ENCODE data around the gene UBA3. TPM values are rescaled to one million over a fixed set of nuclear protein-coding genes. Genes with fewer than 3 reads are reported as not detected.

The UBA3 gene
- total RNA-seq, 2 donors from 2014 or later = 36.1 to 69.4 TPM

GRCh38 chr3:69016102-69016501 lies 64.1 kb downstream of the UBA3 start:
- Histone ChIP-seq H3K27me3 (replicated peaks; ENCODE audit: insufficient read depth) (no peaks in the 10 kb centered on the region), H3K4me3 (no peak overlapping the region), H3K4me1 (ENCODE audit: control insufficient read depth in 1 of 2, low read depth in 2 of 2) (peaks cover 19 to 33% of the 10 kb centered on the region in 2 donors), H3K36me3 (no peaks in the 10 kb centered on the region), H3K9me3 (no peaks in the 10 kb centered on the region), H3K27ac (no peak overlapping the region)
- DNase-seq (ENCODE audit: low spot score) (no peak), ATAC-seq (ENCODE audit: insufficient number of reproducible peaks, low FRiP score, low read depth) (no peak)
- TF ChIP-seq CTCF (IDR thresholded peaks at IDR 0.05) = no peak

GRCh38 chr3:69014022-69014580 lies 66.1 kb downstream of the UBA3 start:
- peaks cover 29 to 49% of the 10 kb centered on the region in 2 donors for H3K4me1 ChIP-seq (ENCODE audit: control insufficient read depth in 1 of 2, low read depth in 2 of 2)
- ATAC-seq (ENCODE audit: insufficient number of reproducible peaks, low FRiP score, low read depth) = no peak
- no peaks in the 10 kb centered on the region for H3K36me3 ChIP-seq
- no peak for DNase-seq (ENCODE audit: low spot score)
- peak overlapping the region; percentile 96 for H3K4me3 ChIP-seq
- H3K9me3 ChIP-seq = no peaks in the 10 kb centered on the region
- TF ChIP-seq CTCF (IDR thresholded peaks at IDR 0.05) = no peak
- no peaks in the 10 kb centered on the region for H3K27me3 ChIP-seq (replicated peaks; ENCODE audit: insufficient read depth)
- peak overlapping the region; percentile 100 for H3K27ac ChIP-seq

GRCh38 chr3:69013253-69014021 lies 66.7 kb downstream of the UBA3 start, which contains the start of gene EOGT:
Gene EOGT, minus strand, starts transcription at chr3:69013684. Its CDS starts 3,838 bp downstream, at chr3:69009846.
- peak; percentile 57 for DNase-seq (ENCODE audit: low spot score)
- H3K36me3 ChIP-seq = no peaks in the 10 kb centered on the region
- TF ChIP-seq CTCF (IDR thresholded peaks at IDR 0.05) = peak; percentile 53
- peaks cover 36 to 56% of the 10 kb centered on the region in 2 donors for H3K4me1 ChIP-seq (ENCODE audit: control insufficient read depth in 1 of 2, low read depth in 2 of 2)
- H3K27me3 ChIP-seq (replicated peaks; ENCODE audit: insufficient read depth) = no peaks in the 10 kb centered on the region
- ATAC-seq (ENCODE audit: insufficient number of reproducible peaks, low FRiP score, low read depth) = peak; percentile 56
- no peaks in the 10 kb centered on the region for H3K9me3 ChIP-seq
- peak within 1 kb of the TSS; percentile 100 for H3K27ac ChIP-seq
- peak within 1 kb of the TSS; percentile 96 for H3K4me3 ChIP-seq

GRCh38 chr3:69012800-69013252 lies 67.3 kb downstream of the UBA3 start:
- Histone ChIP-seq H3K27me3 (replicated peaks; ENCODE audit: insufficient read depth) (no peaks in the 10 kb centered on the region), H3K9me3 (no peaks in the 10 kb centered on the region), H3K4me1 (ENCODE audit: control insufficient read depth in 1 of 2, low read depth in 2 of 2) (peaks cover 40 to 62% of the 10 kb centered on the region in 2 donors), H3K36me3 (no peaks in the 10 kb centered on the region), H3K27ac (peak overlapping the region; percentile 100), H3K4me3 (peak overlapping the region; percentile 96)
- ATAC-seq (ENCODE audit: insufficient number of reproducible peaks, low FRiP score, low read depth) = peak; percentile 30
- no peak for TF ChIP-seq CTCF (IDR thresholded peaks at IDR 0.05)
- no peak for DNase-seq (ENCODE audit: low spot score)

- Histone ChIP-seq H3K27ac (peak overlapping the region; percentile 100), H3K36me3 (no peaks in the 10 kb centered on the region), H3K4me3 (peak overlapping the region; percentile 96), H3K4me1 (ENCODE audit: control insufficient read depth in 1 of 2, low read depth in 2 of 2) (peaks cover 40 to 65% of the 10 kb centered on the region in 2 donors), H3K27me3 (replicated peaks; ENCODE audit: insufficient read depth) (no peaks in the 10 kb centered on the region), H3K9me3 (no peaks in the 10 kb centered on the region)
- no peak for TF ChIP-seq CTCF (IDR thresholded peaks at IDR 0.05)
- ATAC-seq (ENCODE audit: insufficient number of reproducible peaks, low FRiP score, low read depth) (peak; percentile 48), DNase-seq (ENCODE audit: low spot score) (peak; percentile 47)
Measured at GRCh38 chr3:69012100-69012799, 67.9 kb downstream of the UBA3 start.
